Esophagus muscularis mucosa (tissue), 4 donors: ENCODE measurements around the gene FBLIM1.

ENCODE experiments used
- CTCF ChIP-seq, 3 experiments: fragments of 200-600 bp in 2 of 3; fragments of 450-650 bp in 1 of 3; sonication (generic) in 2 of 3; IDR thresholded peaks; one replicate each; pipeline ENCODE4 v1.5.1; 2017 to 2019; ENCODE audit warnings: antibody characterized with exemption in 3 of 3, mild to moderate bottlenecking in 2 of 3, moderate library complexity in 1 of 3
- EP300 ChIP-seq: sonication (generic); formaldehyde crosslinking; IDR thresholded peaks from one replicate; pipeline ENCODE4 v1.6.1; 2017; ENCODE audit warnings: antibody characterized with exemption
- POLR2AphosphoS5 ChIP-seq, 2 donors: sonication (generic); formaldehyde crosslinking; IDR thresholded peaks; one replicate each; pipeline ENCODE4 v1.6.1; 2017; ENCODE audit warnings: antibody characterized with exemption in 2 of 2

- no peak for TF ChIP-seq POLR2AphosphoS5 (IDR thresholded peaks at IDR 0.05)
- TF ChIP-seq CTCF (IDR thresholded peaks at IDR 0.05), result no peak
- TF ChIP-seq EP300, result no peak
Measured at GRCh38 chr1:15777909-15778707, 19.5 kb downstream of the FBLIM1 start.
